ENCODE measurements around the gene MMP14. TPM values are rescaled to one million over a fixed set of nuclear protein-coding genes. Genes with fewer than 3 reads are reported as not detected.
A peak's percentile ranks its signal among the peaks of the same experiment; 100 is the strongest.

Gene MMP14
- total and polyA plus RNA-seq, 2 of the 13 experiments (the other 11 are each of a cell fraction or from before 2014, with no cell fraction given) = 5.2 to 9.8 TPM

DNA sequence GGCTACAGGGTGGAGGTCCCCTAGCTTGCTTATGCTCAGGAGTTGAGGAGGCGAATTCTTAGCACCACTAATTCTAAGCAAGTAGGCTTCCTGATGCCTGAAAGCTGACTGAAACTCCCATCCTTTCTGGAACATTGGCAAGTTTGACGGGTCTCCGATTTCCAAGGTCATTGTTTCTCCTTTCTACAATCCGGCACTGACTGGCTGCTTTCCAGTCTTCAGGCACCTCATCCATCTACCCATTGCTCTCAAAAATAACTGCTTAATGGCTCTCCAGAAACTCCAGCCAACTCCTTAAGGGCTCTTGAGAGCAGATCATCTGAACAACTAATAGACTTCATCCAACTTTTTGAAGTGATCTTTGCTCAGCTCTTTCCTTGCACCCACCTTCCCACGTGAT lies 60.0 kb downstream of the MMP14 start:
- in situ Hi-C loops (cut with HindIII; ENCODE audit: extremely low pct_ligation_motif_present, low pct_unique_long_range_greater_than_20kb) (no loop called here), intact Hi-C loops (cut with micrococcal nuclease; ENCODE audit: unreplicated experiment) (no loop called here)
- Histone ChIP-seq H4K20me1 (ENCODE audit: insufficient read depth, low read length) (no peaks in the 10 kb centered on the region), H3K4me1 (ENCODE audit: insufficient read depth, low read length) (peaks cover 10% of the 10 kb centered on the region), H3K27me3 (ENCODE audit: control insufficient read depth in 1 of 2, insufficient read depth in 2 of 2, low read length in 2 of 2) (peaks cover 8 to 21% of the 10 kb centered on the region in 2 experiments; a peak in 3 of 5 replicates), H3K4me2 (ENCODE audit: low read depth, low read length) (no peak overlapping the region), H3K36me3 (replicated peaks in 1 of 2; ENCODE audit: control insufficient read depth in 1 of 2, insufficient read depth in 2 of 2, low read length in 2 of 2) (no peaks in the 10 kb centered on the region), H3K9me3 (ENCODE audit: low read length) (no peaks in the 10 kb centered on the region), H3K27ac (ENCODE audit: extremely low read length, insufficient read depth, low read length) (no peak overlapping the region), H3K9ac (ENCODE audit: insufficient read depth, low read depth, low read length) (no peak overlapping the region), H2AFZ (ENCODE audit: low read length) (no peak overlapping the region), H3K79me2 (ENCODE audit: insufficient read depth, low read length) (no peaks in the 10 kb centered on the region), H3K4me3 (replicated peaks in 1 of 3; ENCODE audit: insufficient read depth in 1 of 3, low read depth in 2 of 3, low read length in 3 of 3) (no peak overlapping the region)
- FAIRE-seq (no peak), DNase-seq (ENCODE audit: low spot score) (no peak), ATAC-seq (no peak)
- BruUV-seq (replicated peaks) = no TSS peak
- 28% methylated on average over 5 of the region's 5 CpGs for WGBS (ENCODE audit: low lambda C conversion rate)
- POLR2A ChIA-PET = interaction anchor here (0.8 to 1.6 kb wide), 4 partner anchors 25 to 130 kb away, joined by 3 to 4 read pairs (median 4); partner anchors contain the start of genes LRP10, OXA1L and PRMT5
- TF ChIP-seq ZBTB20 (CRISPR knock-in tag; IDR thresholded peaks at IDR 0.05; ENCODE audit: borderline replicate concordance, low read depth) (no peak), TP53 (CRISPR knock-in tag; conservative IDR thresholded peaks at IDR 0.05) (no peak)
- CTCF ChIA-PET (ENCODE audit: low intra/inter-chr PET ratio, low total read pairs) = no interaction called here

- Histone ChIP-seq H3K27me3 (ENCODE audit: control insufficient read depth in 1 of 2, insufficient read depth in 2 of 2, low read length in 2 of 2) (peaks cover 8 to 21% of the 10 kb centered on the region in 2 experiments; a peak in 3 of 5 replicates), H3K36me3 (replicated peaks in 1 of 2; ENCODE audit: control insufficient read depth in 1 of 2, insufficient read depth in 2 of 2, low read length in 2 of 2) (no peaks in the 10 kb centered on the region), H3K4me1 (ENCODE audit: insufficient read depth, low read length) (peaks cover 14% of the 10 kb centered on the region), H3K9me3 (ENCODE audit: low read length) (no peaks in the 10 kb centered on the region), H3K4me2 (ENCODE audit: low read depth, low read length) (no peak overlapping the region), H3K79me2 (ENCODE audit: insufficient read depth, low read length) (no peaks in the 10 kb centered on the region), H4K20me1 (ENCODE audit: insufficient read depth, low read length) (no peaks in the 10 kb centered on the region), H3K4me3 (replicated peaks in 1 of 3; ENCODE audit: insufficient read depth in 1 of 3, low read depth in 2 of 3, low read length in 3 of 3) (no peak overlapping the region), H3K27ac (ENCODE audit: extremely low read length, insufficient read depth, low read length) (no peak overlapping the region), H3K9ac (ENCODE audit: insufficient read depth, low read depth, low read length) (no peak overlapping the region), H2AFZ (ENCODE audit: low read length) (no peak overlapping the region)
- FAIRE-seq (no peak), DNase-seq (ENCODE audit: low spot score) (no peak), ATAC-seq (no peak)
- intact Hi-C loops (cut with micrococcal nuclease; ENCODE audit: unreplicated experiment) = no loop called here
- no TSS peak for BruUV-seq (replicated peaks)
- 53% methylated on average over 3 of the region's 3 CpGs for WGBS (ENCODE audit: low lambda C conversion rate)
- TF ChIP-seq PLSCR1 (CRISPR knock-in tag; IDR thresholded peaks at IDR 0.05; ENCODE audit: borderline replicate concordance) (no peak), DMAP1 (CRISPR knock-in tag; IDR thresholded peaks at IDR 0.05) (no peak), RFX1 (IDR thresholded peaks at IDR 0.05) (peak; percentile 62; the same call in 1 of the 2 replicates), JUN (CRISPR knock-in tag; IDR thresholded peaks at IDR 0.05) (no peak), RFX3 (CRISPR knock-in tag; IDR thresholded peaks at IDR 0.05) (0 out of 2 replicates have a peak, but pooled peaks have one; percentile 26), ZNF781 (CRISPR knock-in tag; IDR thresholded peaks at IDR 0.05; ENCODE audit: borderline replicate concordance, not compliant biosample characterization) (no peak), SETDB1 (CRISPR knock-in tag; IDR thresholded peaks at IDR 0.05; ENCODE audit: borderline replicate concordance) (no peak), ZNF337 (CRISPR knock-in tag; IDR thresholded peaks at IDR 0.05; ENCODE audit: borderline replicate concordance, low read depth) (no peak), BCL6 (CRISPR knock-in tag; IDR thresholded peaks at IDR 0.05) (no peak)
- in situ Hi-C loops (cut with HindIII; ENCODE audit: extremely low pct_ligation_motif_present, low pct_unique_long_range_greater_than_20kb) = no loop called here
- ChIA-PET CTCF (ENCODE audit: low intra/inter-chr PET ratio, low total read pairs) (no interaction called here), POLR2A (interaction anchor here (0.8 to 1.6 kb wide), 4 partner anchors 25 to 130 kb away, joined by 3 to 4 read pairs (median 4); partner anchors contain the start of genes LRP10, OXA1L and PRMT5)
Observed at GRCh38 chr14:22896760-22897159, 60.4 kb downstream of the MMP14 start.
